ENCODE measurements around the gene EN1. TPM values are rescaled to one million over a fixed set of nuclear protein-coding genes. Genes with fewer than 3 reads are reported as not detected.
A peak's percentile ranks its signal among the peaks of the same experiment; 100 is the strongest.

Gene EN1
- total RNA-seq, 1 donor from 2014 or later = 17.9 TPM

DNA sequence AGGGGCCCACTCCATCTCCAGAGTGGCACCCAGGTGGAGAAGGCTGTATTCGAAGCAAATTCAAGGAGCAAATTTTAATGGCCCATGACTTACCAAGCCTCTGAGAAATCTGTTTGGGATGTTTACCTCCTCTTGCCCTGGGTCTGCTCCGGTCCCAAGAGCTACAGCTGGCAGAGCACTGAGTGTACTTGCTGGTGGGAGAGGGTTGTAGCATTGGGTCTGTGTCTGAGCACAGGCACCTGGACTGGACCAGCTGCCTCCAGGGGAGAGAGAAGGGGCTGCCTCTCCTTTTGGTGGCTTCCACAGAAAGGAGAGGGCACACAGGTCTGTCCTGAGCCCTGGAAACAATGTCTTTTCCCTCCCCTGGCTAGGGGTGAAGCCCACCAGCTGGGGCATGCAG is 9.8 kb downstream of the EN1 start:
- TF ChIP-seq, protein P1, sequence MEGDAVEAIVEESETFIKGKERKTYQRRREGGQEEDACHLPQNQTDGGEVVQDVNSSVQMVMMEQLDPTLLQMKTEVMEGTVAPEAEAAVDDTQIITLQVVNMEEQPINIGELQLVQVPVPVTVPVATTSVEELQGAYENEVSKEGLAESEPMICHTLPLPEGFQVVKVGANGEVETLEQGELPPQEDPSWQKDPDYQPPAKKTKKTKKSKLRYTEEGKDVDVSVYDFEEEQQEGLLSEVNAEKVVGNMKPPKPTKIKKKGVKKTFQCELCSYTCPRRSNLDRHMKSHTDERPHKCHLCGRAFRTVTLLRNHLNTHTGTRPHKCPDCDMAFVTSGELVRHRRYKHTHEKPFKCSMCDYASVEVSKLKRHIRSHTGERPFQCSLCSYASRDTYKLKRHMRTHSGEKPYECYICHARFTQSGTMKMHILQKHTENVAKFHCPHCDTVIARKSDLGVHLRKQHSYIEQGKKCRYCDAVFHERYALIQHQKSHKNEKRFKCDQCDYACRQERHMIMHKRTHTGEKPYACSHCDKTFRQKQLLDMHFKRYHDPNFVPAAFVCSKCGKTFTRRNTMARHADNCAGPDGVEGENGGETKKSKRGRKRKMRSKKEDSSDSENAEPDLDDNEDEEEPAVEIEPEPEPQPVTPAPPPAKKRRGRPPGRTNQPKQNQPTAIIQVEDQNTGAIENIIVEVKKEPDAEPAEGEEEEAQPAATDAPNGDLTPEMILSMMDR (IDR thresholded peaks at IDR 0.05; ENCODE audit: unreplicated experiment) = no peak
- H3K36me3 Mint-ChIP-seq = peaks cover 19% of the 10 kb centered on the region
- H3K27me3 Mint-ChIP-seq (ENCODE audit: low read depth) = peaks cover 93% of the 10 kb centered on the region
- H3K4me3 Mint-ChIP-seq = no peak overlapping the region
- H3K4me1 Mint-ChIP-seq = peaks cover 58% of the 10 kb centered on the region
- H3K27ac Mint-ChIP-seq = no peak overlapping the region
- H3K9me3 Mint-ChIP-seq = no peaks in the 10 kb centered on the region
- no peak for DNase-seq (ENCODE audit: low spot score in 2 of 2, unreplicated experiment in 2 of 2)

DNA sequence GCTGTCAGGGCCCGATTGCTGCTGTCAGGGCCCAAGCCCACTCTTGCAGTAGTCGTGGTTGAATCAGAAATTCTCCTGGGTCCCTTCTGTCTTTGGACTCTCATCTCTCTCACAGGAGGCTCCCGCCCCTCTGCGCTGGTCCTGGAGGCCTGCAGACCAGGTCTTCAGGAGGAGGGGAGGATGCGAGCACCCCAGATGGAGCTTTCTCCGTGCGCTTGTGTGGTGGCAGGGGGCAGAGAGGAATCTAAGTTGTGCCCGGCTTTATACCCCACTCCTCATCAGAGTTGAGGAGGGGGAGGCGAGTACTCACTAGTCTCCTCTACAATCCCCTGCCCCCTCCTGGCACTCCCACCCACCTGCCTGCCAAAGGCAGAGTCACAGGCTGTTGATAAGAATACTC is 10.4 kb downstream of the EN1 start:
- TF ChIP-seq, protein P1 (IDR thresholded peaks at IDR 0.05; ENCODE audit: unreplicated experiment) = no peak
- Mint-ChIP-seq H3K4me3 (peak overlapping the region; percentile 77), H3K9me3 (no peaks in the 10 kb centered on the region), H3K4me1 (peaks cover 60% of the 10 kb centered on the region), H3K27ac (no peak overlapping the region), H3K27me3 (ENCODE audit: low read depth) (peaks cover 94% of the 10 kb centered on the region), H3K36me3 (peaks cover 17% of the 10 kb centered on the region)
- DNase-seq (ENCODE audit: low spot score in 2 of 2, unreplicated experiment in 2 of 2) = no peak

DNA sequence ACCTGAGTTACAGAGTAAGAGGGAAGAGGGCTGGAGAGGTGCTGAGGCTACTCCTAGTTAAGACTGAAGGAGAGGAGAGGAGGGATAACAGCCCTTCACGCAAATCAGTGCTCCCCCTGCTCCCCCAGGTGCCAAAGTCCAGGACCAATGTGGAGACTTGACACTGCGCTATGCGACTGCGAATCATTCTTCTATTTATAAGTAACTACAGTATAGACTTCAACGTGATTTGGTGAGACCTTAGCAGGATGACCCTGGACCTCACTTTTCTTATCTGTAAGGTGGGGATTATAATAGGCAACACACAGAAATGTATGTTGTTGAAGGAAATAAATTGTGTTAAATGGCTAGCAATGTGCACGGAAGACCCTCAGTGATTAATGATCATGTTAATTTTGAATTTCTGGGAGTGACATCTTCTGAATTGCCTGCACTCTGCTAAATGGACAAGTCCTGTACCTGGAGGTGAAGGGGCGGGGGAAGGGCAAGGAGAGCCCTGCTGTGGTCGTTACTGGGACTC is 11.0 kb downstream of the EN1 start:
- H3K36me3 Mint-ChIP-seq = peaks cover 17% of the 10 kb centered on the region
- peaks cover 92% of the 10 kb centered on the region for H3K27me3 Mint-ChIP-seq (ENCODE audit: low read depth)
- H3K4me3 Mint-ChIP-seq = peak overlapping the region; percentile 77
- DNase-seq (ENCODE audit: low spot score in 2 of 2, unreplicated experiment in 2 of 2) = no peak
- H3K4me1 Mint-ChIP-seq = peaks cover 65% of the 10 kb centered on the region
- TF ChIP-seq, protein P1 (IDR thresholded peaks at IDR 0.05; ENCODE audit: unreplicated experiment) = no peak
- H3K27ac Mint-ChIP-seq = peak overlapping the region; percentile 91
- no peaks in the 10 kb centered on the region for H3K9me3 Mint-ChIP-seq

DNA sequence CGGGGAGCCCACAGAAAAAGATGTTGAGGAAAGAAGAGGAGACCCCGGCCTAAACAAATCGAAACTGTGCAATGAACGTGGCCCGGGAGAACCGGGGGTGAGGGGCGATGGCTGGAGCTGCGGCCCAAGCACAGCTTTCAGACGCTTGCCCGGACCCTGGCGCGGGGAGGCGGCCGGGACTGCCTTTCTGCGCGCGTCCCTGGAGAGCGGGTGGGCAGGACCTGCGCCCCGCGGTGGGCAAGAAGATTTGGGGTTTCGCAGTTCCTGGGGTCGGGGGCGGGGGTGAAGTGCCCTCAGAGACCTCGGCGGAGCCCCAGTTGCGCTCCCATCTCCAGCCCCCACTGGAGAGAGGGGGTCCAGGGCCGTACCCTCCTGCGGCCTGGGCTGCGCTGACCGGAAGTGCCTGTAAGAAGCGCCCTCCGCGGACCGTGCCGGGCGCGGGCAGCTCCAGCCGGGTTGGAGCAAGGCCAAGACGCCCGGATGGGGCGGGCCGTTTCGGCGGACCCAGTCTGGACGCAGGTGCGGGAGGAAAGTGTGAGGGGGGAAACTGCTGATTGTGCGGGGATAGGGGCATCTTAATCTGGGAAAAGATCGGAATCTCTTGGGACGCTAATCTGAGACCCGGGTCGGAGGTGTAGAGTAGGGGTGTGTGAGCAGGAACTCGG is 11.6 kb downstream of the EN1 start:
- Mint-ChIP-seq H3K36me3 (peaks cover 13% of the 10 kb centered on the region), H3K9me3 (no peaks in the 10 kb centered on the region), H3K4me3 (peak overlapping the region; percentile 77), H3K27ac (peak overlapping the region; percentile 91), H3K27me3 (ENCODE audit: low read depth) (peaks cover 89% of the 10 kb centered on the region), H3K4me1 (peaks cover 67% of the 10 kb centered on the region)
- no peak for DNase-seq (ENCODE audit: low spot score in 2 of 2, unreplicated experiment in 2 of 2)
- TF ChIP-seq, protein P1 (IDR thresholded peaks at IDR 0.05; ENCODE audit: unreplicated experiment) = no peak

DNA sequence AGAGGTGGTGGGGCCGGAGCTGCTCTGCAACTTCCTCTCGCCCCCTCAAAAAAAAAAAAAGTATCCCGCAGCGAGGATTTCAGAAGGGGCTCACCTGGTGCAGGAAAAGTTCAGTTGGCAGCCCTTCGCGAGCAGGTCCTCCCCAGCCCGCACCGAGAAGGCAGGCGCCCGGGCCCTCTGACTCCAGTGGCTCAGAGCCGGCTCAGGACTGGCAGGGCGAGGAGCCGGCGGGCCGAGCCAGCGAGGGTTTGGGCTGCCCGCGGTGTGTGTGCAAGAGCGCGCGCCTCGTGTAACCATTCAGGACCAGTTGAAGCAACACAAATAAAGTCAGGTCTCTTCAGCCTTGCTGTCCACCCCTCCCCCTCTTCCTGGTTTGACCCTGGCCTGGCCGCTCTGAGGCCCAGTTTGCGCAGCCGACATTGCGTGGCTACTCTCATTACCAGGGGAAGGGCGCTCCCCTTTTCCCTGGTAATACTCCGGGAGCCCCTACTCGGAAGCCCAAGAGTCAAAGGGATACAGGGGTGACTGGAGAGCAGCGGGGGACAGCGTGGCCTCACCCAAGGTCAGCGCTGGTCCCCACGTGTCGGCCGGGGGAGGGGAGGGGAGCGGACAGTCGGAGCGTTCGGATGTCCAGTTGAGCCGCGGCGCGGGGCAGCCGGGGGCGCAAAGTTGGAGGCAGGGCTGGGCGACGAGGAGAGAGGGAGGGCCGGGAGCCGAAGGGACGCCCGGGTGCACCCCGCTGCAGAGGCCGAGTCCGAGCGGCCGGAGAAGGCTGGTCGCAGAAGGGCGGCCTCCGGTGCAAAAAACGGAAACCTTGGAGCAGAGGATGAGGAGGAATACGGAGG is 12.3 kb downstream of the EN1 start:
- H3K4me3 Mint-ChIP-seq = peak overlapping the region; percentile 77
- DNase-seq (ENCODE audit: low spot score in 2 of 2, unreplicated experiment in 2 of 2) = no peak
- H3K9me3 Mint-ChIP-seq = no peaks in the 10 kb centered on the region

More for the DNA sequence above, 12.3 kb downstream of the EN1 start:
- peaks cover 67% of the 10 kb centered on the region for H3K4me1 Mint-ChIP-seq
- H3K36me3 Mint-ChIP-seq = peaks cover 6% of the 10 kb centered on the region
- peaks cover 89% of the 10 kb centered on the region for H3K27me3 Mint-ChIP-seq (ENCODE audit: low read depth)
- TF ChIP-seq, protein P1 (IDR thresholded peaks at IDR 0.05; ENCODE audit: unreplicated experiment) = no peak
- H3K27ac Mint-ChIP-seq = peak overlapping the region; percentile 67

Measured in mesothelial cell of epicardium (in vitro differentiated cells).